HG03039 (cell line): ENCODE measurements around the gene CLCF1.

ENCODE experiments used
- ATAC-seq: cut with Tn5 transposase; IDR thresholded peaks from one replicate; pipeline ENCODE4 v1.9.1; 2021; ENCODE audit warnings: mild to moderate bottlenecking, moderate library complexity; ENCODE audit not compliant: unreplicated experiment

The CLCF1 gene

DNA sequence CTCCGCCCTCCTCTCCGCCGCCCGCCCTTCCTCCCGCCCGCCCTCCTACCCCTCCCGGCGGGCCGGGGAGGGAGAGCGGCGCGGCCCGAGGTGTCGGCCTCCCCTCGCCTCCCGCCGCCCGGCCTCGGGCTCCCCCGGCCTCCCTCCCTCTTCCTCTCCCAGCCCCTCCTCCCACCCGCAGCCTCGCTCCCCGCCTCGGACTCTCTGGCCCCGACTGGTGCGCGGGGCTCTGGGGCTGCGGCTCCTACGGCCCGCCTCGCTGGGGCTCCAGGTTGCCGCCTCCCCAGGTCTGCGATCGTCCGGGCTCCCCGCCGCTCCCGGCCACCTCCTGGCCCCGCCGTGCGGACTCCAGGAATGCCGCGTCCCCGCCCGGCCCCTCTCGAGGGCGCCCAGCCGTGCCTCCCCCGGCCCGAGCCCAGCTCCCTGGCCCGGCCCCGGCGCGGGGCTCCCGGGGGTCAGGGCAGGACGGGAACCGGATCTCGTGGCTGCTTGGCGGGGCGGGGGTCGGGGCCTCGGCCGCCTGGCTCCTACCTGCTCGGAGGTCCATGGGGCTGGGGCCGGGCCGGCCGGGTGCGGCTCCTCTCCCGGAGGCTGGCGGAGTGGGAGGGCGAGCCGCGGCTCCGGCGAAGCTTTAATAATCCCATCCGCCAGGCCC lies at the start of gene CLCF1:
Gene CLCF1, minus strand, starts transcription at position 606 of the 655 bp plus-strand sequence. Its CDS starts 59 bp downstream, at position 547.
- no peak for ATAC-seq

DNA sequence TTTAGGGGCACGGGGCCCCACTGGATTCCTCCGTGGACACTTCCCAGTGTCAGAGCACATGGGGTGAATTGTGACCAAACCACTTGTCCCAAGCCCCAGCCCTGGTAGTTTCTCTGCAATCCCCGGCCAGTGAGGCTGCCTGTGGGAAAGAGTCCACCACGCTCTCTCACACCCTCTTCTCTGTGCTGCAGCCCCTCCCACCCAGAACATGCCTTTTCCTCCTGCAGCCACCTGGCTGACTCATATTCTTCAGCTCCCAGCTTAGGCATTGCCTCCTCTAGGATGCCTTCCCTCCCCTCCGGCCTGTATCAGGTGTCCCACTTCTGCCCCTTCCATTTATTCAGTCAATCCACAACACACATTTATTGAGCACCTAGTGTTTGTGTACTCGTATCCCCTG lies 49.5 kb upstream of the CLCF1 start:
- ATAC-seq: no peak

DNA sequence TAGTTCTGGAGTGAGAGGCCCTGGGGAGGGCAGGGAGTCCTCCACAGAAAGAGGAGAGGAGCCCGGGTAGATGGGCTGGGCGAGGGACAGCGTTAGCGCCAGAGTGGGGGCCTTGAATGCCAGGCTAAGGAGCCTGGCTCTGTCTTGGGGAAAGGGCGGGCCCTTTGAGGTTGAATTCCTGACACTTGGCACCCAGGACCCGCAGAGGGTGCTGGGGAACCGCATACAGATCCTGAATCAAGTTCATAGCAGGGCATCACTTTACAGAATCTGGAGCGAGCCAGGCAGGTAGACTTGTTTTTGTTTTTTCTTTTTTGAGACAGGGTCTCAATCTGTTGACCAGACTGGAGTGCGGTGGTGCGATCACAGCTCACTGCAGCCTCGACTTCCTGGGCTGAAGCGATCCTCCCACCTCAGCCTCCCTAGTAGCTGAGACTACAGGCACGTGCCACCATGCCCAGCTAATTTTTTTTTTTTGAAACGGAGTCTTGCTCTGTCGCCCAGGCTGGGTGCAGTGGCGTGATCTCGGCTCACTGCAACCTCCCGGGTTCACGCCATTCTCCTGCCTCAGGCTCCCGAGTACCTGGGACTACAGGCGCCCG lies 48.1 kb upstream of the CLCF1 start:
- ATAC-seq: no peak

DNA sequence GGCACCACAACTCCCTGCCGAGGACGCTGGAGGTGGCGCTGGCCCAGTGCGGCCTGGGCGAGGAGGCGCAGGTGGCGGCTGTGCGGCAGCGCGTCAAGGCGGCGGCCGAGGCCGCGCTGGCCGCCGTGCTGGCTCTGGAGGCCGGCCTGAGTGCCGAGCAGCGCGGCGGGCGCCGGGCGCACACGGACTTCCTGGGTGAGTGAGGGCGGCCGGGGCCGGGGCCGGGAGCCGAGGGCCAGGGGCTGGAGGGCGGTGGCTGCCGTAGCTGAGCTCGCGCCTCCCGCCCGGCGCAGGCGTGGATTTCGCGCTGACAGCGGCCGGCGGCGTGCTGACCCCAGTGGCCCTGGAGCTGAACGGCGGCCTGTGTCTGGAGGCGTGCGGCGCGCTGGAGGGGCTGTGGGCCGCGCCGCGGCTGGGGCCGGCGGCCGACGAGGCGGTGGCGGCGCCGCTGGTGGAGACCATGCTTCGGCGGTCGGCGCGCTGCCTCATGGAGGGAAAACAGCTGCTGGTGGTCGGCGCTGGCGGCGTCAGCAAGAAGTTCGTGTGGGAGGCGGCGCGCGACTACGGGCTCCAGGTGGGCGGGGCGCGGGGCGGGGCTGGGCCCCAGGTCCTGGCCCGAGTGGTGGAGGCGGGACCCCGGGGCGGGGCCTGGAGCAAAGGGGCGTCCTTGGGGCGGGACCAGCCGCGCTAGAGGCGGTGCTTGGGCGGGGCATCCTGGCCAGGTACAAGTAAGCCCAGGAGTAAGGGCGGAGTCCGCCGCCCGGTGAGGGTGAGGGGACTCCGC lies 47.4 kb upstream of the CLCF1 start:
- peak; percentile 84 for ATAC-seq

DNA sequence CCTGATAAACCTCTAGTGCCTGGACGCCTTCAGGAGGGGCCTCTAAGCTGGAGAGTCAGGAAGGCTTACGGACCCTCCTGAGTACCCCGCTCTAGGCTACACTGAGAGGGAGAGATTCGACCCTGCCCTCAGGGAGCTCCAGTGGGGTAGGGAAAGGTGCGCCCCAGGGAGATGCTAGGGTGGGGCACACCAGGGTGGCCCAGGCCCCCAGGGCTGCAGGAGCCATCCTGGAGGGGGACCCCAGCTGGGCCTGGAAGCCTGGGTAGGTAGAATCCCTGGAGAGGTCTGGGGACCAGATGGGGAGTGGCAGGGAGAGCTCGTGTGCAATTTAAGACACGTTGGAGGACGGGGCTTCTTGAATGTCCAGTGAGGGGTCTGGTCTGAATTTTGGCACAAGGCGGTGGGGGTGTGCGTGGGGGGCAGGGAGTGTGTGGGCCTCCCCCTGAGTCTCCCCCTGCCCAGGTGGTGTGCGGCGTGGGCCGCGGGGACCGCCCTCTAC lies 46.8 kb upstream of the CLCF1 start:
- no peak for ATAC-seq

DNA sequence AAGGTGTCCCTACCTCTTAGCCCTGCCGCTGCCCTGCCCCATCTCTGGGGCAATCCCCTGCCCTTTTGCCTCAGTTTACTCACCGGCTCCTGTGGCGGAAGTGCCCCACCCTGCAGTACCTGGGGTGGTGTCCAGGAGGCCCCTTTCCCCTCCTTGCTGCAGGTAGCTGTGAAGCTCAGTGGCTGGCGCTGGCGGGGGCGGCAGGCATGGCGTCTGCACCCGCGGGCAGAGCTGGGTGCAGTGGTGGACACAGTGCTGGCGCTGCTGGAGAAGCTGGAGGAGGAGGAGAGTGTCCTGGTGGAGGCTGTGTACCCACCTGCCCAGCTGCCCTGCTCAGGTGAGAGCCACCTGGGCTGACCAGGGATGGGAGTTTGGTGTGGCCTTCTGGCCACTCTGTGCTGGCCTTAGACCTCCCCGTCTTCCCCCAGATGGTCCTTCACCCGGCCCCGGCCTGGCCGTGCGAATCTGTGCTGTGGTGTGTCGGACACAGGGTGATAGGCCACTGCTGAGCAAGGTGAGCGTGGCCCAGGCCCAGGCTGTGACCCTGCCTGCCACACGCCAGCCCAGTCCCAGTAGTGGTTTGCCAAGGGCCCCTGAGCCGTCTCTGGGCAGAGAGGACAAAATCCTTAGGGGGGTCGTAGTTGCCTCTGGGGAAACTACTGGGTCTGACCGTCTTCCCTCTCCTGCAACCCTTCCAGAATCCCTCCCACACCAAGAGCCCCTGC lies 46.1 kb upstream of the CLCF1 start:
- no peak for ATAC-seq

DNA sequence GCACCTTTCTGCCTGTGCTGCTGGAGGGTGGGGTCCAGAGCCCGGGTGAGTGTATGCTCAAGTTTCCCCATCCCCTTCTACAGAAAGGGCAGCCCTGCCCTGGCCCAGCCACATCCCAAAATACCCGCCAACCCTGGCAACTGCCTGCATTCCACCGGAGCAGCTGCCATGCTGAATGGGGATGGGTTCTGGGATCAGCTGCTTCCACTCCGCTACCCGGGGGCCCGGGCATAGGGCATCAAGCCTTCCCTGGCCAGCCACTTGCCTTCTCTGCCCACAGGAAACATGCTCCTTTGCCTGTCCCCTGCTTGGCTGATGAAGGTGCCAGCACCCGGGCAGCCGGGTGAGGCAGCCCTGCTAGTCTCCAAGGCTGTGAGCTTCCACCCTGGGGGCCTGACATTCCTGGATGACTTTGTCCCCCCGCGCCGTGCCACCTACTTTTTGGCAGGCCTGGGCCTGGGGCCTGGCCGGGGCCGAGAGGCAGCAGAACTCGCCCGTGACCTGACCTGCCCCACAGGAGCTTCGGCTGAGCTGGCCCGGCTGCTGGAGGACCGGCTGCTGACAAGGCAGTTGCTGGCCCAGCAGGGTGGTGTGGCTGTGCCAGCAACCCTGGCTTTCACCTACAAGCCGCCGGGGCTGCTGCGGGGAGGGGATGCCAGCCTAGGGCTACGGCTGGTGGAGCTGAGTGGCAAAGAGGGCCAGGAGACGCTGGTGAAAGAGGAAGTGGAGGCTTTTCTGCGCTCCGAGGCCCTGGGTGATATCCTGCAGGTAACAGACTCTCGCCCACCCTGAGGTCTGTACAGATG lies 45.3 kb upstream of the CLCF1 start:
- no peak for ATAC-seq

DNA sequence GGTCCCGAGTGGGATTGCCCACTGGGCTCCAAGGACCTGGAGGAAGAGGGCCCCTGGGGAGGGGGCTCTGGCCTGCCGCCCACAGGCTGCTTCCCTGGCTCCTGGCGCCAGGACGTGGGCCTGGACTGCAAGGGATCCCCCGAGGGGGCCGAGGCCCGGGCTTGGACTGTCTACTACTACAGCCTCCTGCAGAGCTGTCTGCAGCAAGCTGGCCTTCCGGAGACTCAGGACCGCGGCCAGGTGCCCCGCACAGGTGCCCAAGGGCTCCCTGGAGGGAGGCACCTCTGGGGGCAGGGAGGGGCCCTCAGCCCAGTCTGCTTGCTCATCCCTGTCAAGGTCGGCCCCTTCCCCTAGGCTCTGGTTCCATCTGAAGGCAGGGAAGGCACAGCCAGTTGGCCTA lies 44.0 kb upstream of the CLCF1 start:
- ATAC-seq: no peak

DNA sequence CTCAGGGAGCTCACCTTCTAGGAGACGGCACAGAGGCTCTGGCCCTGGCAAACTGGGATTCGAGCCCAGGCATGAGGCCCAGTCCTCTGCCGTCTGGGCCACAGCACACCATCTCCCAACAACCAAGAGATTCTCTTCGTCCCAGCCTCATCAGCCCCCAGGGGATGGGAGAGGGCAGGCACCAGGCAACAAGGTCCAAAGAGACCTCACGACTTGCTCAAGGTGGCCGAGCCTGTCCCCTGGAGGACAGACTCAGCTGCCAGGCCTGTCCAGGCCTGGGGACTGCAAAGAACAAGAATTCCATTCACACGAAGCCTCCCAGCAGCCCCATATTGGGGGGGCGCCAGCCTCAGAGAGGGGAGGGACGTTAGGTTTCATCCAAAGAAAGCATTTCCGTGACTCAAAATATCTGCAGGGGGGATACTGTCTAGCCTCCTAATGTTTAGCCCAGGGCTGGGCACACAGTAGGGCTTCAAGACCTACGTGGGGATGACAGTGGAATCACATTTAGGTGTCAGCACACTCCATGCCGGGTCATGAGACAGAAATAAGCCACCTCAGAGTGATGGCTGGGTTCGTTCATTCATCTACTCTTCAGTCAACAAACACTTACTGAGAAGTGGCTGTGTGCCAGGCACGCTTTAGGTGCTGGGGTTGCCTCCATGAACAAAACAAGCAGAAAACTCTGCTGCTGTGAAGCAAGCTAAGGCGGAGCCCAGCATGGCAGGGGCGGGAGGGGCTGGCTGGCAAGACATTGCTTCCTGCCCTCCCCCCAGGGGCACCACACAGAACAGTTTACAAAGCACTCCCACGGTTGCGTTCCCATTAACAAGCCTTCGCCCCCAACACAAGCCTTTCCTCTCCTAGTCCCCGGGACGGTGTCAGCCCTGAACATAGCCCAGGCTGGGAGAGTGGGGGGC lies 43.3 kb upstream of the CLCF1 start:
- no peak for ATAC-seq

DNA sequence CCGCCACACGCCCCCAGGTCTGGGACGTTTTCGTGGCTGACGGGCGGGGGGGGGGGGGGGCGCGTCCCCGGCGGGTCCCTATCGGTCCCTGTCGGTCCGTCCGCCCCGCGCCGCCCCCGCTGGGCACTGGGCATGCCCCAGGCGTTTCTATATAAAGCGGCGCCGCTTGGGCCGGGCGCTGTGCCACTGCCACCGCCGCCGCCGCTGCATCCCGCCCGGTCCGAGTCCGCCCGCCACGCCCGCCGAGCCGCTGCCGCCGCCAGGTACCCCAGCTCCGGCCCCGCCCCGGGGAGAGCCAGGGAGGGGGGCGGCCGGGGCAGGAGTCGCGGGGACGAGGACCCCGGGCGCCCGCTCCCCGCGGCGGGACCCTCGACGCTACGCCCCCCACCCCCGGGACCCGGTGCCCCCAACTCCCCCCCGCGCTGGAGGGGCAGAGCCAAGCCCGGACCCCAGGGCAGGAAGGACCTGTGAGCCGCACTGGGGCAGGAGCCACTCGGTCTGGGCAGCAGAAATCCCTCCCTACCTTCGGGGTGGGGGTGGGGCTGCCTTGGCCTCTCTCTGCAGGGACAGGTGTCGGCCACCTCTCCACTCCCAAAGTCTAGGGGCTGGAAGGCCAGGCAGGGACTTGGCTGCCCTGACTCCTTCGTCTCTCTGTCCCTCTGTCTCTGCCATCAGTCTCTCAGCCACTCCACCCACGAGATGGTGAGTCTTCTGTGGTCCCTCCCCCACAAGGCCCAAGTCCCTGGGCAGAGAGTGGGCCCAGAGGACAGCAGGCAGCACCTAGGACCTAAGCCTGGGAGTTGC lies 42.3 kb upstream of the CLCF1 start, which contains the start of gene CARNS1:
Gene CARNS1, plus strand, starts transcription at position 178 of the 804 bp plus-strand sequence. Its CDS starts 522 bp downstream, at position 700.
- no peak for ATAC-seq

DNA sequence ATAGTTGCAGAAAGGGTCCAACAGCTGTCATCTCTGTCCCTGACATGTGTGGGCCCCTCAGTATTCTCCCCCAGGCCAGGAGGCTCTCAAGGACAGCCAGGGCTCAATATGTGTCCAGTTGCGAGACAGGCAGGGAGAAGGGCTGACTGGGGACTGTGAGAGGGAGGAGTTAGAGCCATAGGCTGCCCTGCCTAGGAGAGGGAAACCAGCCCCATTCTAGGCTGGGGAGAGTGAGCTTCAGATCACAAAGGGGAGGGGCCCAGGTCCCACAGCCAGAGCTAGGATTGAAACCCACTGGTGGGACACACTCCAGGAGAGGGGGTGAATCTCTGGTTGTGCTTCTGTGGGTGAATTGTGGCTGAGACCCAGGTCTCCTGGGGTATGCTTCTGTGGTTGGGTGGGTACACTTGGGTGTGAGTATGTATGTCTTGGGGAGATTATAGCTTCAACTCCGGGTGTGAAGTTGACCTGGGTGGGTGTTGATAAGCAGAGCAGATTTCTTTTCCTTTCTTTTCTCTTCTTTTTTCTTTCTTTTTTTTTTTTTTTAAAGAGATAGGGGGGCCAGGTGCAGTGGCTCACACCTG lies 40.0 kb upstream of the CLCF1 start:
- ATAC-seq: no peak

DNA sequence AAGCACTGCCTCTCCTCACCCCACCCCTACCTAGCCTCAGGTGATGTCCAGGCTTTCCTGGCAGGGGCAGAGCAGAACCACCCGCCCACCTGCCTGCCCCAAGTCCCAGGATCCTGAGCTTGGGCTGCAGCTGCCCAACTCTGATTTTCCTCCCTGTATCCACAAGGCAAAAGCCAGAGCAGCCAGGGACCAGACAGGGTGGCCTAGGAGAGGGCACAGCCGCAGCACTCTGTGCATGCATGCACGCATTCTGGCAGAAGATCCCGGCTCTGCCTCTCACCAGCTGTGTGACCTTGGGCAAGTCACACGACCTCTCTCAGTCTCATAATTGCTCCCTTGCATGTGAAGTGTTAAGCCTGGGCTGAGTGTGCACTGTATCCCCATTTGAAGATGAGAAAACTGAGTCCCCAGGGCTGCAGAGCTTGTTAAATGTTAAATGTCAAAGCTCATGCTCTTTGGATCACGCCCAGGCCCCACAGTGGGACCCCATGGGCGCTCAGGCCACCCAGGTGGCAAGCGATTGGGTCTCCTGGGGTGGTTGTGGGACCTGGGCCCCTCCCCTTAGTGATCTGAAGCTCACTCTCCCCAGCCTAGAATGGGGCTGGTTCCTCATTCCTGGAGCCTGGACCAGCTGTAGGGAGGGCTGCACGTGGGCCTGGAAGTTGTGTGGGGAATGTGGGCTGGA lies 39.2 kb upstream of the CLCF1 start:
- ATAC-seq: no peak

DNA sequence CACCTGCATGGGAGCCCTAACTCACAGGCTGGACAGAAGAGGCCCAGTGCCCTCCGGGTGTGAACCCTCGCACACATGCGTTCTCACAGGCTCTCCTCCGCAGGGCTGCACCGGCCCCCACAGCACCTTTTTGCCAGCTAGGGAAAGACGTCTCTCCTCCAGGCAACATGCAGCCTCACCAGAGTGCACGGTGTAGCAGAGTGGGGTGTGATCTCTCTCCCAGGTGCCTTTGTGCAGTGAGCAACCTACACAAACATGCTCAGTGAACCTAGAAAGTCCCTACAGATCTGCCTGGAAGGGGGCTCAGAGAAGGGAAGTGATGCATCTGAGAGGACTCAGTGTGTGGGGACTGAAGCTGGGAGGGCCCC lies 38.4 kb upstream of the CLCF1 start:
- ATAC-seq: no peak

DNA sequence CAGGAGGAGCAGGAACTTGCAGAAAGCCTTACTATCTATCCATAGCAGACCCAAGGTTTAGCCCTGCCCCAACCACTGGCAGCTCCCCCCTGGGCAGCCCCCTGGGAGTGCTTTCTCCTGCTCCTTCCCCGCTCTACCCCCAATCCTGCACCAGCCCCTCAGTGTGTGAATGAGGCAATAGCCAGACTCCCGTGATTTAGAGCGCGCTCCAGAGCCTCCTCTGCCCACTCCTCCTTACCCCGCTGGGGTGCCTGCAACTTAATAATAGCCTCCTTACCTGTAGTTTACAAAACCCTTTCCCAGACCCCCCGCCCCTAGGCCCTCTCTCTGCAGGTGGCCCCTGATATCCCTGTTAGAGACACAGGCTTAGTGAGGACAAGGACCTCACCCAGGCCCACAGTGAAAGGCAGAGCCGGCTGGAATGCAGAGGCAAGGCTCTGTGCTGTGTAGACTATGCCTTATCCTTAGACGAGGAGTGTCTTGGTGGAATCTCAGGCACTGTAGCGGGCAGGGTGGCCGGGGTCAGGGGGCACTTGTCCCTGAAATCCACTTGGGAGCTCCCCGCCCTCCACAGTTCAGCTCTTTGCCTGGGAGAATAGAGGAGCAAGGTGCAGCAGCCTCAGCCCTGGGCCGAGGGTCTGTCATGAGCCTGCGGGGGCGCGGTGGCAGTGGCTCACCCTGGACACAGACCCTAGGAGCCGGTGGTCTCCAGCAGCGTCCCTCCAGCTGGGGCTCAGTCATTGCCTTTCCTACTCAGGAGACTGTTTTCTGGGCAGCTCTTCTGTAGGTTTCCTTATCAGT lies 37.8 kb upstream of the CLCF1 start:
- ATAC-seq: no peak

DNA sequence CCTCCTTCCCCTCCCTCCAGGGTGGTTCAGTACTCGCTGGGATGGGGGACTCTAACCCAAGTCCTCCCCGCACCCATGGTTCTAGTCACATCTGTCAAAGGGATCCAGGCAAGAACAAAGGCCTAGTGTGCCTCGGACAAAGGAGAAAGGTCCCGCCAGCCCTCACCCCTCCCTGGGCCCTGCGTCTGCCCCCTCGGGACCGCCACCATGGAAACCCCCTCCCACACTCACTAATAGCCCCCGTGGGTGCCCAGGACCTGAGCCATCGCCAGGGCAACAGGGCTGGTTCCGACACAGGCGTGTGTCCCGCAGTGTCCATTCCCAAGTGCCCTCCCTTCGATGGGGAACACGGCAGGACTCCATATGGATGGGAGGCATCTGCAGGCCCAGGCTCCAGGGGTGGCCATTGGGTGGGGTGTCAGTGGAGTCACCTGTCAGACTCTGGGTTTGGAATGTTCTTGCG lies 37.0 kb upstream of the CLCF1 start:
- no peak for ATAC-seq

DNA sequence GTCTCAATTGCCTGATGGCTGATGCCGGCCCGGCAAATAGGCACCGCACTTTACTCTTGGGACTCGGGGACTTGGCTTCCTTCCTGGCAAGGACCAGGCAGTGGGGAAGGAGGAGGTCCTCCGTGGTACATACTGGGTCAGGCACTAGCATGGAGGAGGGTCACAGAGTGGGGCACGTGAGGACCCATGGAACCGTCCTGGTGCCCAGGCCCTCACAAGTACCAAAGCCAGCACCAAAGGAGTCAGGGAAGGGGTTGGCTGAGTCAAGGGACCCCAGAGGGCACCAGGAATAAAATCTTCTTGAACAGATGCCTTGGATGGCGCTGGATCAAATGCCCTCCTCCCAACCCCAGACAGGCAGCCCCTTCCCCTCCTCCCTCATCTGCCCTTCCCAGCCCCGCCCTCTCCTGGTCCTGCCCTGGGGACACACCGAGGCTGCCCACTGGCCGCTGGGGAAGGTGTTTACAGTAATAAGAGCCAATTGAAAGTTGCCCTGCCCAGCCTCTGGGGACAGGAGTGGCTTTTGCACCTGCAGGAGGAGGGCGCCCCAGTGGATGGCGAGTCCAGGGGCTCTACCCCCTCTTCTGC lies 36.5 kb upstream of the CLCF1 start:
- no peak for ATAC-seq
